ENCODE results near the gene LMF1.

Gene LMF1

DNA sequence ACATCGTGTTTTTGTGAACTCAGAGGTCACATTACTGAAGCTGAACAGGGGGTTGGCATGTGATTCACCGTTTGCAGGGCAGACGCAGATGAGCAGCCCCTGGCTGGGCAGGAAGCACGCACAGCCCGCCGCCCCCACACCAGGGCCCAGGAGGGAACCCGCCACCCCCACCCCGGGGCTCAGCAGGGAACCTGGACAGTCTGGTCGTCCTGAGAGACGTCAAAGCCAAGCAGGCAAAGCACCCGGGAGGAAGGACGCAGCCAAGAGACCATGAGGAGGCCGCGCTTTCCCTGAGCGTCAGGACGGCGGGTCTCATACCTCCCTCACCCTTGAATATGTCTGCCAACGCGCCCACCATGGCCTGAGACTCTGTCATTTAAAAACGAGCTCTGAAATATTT is 60.6 kb downstream of the LMF1 start:
- DNase-seq, result no peak

DNA sequence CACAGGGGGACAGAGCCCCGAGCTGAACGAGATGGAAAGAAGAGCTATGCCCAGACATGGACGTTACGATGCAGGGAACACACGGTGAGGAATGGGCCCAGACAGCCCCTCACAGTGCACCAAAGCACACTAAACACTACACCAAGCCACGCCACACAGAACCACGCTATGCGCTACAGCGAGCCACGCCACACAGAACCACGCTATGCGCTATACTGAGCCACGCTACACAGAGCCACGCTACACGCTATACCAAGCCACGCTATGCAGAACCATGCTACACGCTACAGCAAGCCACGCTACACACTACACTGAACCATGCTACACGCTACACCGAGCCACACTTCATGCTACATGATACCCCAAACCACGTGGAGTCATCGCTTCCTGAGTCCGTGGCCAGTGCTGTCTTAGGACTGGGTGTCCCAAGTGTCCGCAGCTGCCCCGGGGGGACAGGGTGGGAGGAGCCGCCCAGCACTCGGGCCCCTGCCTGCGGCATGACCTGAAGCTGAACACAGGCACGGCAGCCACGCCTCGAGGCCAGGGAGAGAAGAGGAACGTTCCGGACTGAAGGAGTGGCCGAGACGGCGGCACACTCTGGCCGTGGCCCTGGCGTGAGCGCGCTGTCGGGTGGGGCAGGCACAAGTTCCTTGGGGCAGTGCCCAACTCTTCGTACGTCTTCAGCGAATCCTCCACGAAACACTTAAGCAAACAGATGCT is 61.3 kb downstream of the LMF1 start:
- DNase-seq, result no peak

DNA sequence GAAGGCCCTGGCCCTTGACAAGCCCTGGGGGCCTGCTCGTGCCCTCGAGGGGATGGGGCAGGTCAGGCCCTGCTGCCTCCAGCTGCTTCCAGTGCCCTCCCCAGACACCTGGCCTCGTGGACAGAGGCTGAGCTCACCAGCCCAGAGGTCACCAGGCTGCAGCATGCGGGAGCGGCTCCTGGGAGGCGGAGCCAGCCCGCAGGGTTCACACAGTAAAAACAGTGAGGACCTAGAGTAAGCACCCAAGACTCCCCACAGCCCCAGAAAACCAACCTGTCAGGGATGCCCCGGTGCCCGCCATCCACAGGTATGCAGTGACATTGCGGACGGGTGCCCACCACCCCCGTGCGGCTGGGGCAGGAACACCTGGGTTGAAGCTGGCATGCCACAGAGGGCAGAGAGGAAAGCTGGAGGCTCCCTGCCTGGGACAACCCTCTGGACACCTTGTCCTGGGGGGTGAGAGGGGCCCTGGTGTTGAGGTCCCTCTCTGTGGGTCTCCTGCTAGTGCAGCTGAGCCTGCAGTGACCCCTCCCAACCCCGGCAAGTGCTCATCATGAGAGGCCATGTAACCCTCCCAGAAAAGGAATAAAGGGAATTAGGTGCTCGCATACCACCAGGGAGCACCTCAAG is 62.1 kb downstream of the LMF1 start:
- DNase-seq, result no peak

DNA sequence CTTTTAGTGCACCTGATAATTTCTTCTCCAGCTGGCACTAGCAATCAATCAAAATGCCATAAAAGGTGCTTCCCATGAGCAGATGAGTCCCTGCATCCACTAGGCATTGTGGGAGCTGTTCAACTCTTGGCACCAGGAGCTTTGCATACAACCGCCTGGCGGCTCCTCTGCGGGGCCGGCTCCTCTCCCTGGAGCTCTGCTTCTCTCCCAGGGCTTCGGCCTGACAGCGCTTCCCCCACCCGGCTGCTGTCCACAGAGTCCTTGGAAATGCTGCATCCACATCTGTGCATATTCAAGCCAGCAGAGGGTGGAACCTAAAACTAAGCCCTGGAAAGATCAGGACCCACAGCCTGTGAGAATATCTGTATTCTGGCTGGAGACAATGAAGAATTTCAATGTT is 62.9 kb downstream of the LMF1 start:
- DNase-seq, result peak; percentile 10

DNA sequence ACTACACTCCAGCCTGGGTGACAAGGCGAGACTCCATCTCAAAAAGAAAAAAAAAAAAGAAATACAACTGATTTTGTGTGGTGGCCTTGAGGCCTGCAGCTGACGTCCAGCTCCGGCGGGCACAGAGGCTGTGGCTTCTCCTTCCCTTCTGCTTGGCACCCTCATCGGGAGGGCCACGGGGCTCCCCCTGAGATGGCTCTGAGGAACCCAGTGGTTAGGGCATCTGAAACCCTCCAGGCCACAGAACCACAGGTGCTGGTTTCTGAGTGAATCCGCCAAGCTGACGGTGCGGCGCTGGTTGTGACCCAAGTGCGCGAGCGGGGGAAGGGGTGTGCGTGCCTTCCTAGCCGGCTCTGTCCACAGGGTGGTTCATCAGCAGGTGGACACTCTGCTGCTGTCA is 63.4 kb downstream of the LMF1 start:
- DNase-seq, result no peak

DNA sequence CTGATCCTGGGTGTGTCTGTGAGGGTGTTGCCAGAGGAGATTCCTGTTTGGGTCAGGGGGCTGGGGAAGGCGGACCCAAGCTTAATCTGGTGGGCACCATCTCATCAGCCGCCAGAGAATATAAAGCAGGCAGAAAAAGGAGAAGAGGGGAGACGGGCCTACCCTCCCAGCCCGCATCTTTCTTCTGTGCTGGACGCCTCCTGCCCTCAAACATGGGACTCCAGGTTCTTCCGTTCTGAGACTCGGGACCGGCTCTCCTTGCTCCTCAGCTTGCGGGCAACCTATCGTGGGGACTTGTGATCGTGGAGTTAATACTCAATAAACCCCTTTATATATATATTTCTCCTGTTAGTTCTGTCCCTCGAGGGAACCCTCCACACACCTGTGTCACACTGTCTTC is 64.5 kb downstream of the LMF1 start:
- no peak for DNase-seq

DNA sequence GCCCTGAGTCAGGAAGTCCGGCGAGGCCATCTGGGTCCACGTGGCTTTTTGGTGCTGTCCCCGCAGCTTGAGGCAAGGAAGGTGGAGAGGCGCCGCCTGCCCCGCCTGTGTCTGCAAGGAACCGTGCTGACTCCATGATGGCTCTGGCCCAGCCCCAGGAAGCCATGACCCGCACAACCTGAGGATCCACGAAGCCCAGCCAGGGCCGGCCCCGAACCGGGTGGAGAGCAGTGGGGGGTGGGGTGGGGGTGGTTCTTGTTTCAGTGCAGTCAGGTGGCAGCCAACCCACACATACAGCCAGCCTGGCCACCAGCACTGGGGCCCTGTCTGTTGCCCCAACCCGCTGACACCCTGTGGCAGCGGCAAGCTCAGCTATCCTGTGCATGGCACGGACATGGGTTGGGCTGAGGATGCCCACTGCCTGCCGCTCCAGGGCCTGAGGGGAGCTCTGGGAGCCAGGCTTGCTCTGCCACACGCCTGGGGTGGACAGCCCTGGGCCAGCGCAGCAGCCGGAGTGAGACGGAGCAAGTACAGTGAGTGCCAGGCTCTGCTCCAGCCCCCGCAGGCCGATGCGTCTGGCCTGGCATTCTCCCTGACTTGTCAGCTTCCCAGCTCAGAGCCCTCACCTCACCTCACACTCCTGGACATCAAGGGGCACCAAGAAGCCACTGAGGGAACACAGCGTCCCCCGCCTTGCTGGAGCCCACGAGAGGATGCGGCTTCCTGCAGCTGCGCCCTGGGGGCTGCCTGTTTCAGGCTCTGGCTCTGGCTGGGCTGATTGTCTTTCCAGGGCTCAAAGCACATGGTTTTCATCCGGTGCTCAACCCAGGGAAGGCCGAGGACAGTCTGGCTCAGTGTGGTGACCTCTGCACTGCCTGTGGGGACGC is 68.8 kb downstream of the LMF1 start:
- no peak for DNase-seq

DNA sequence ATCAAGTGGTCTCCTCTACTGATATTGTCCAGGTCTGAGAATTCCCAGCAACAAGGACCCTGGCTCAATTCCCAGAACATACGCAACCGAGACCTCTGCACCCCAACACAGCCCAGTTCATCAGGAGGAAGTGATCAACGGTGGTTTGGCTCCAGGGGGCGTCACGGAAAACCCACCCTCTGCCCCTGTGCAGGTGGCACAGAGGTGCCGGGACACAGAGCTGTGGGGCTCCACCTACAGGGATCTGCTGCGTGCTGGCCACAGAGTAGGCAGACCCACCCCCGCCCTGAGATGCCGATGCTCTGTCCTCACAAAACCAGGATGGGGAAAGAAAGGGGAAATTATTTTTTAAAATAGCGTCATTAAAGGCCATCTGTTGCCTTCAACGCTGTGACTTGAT is 69.6 kb downstream of the LMF1 start:
- no peak for DNase-seq

DNA sequence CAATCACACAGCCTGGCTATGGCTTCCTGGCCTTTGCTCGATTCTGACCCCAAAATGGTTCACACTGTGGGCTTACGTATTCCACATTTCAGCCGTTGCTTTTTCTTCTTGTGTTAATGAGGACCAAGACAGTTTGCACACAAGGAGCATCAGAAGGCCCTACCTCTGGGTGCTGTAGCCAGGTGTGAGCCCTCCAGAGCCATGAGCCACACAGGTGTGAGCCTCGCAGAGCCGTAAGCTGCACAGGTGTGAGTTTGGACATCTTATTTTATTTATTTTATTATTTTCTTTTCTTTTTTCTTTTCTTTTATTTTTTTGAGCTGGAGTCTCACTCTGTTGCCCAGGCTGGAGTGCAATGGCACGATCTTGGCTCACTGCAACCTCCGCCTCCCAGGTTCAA is 70.6 kb downstream of the LMF1 start:
- no peak for DNase-seq

DNA sequence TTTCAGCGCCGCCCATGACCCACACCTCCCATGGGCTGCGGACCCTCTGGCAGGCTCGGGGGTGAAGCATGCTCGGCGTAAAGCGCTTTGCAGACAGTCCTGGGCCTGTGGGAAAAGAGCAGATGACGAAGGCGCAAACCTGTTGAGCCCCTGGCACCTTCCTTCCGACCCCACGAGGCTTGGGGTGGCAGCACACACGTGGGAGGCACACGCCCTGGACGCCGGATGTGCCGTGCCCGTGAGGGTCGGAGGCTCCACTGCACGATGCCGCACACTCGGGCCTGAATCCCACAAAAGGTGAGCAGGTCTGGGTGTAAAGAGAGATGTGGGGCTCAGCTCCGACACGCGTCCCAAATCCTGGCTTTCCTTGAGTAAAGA is 71.1 kb downstream of the LMF1 start:
- DNase-seq, result no peak

DNA sequence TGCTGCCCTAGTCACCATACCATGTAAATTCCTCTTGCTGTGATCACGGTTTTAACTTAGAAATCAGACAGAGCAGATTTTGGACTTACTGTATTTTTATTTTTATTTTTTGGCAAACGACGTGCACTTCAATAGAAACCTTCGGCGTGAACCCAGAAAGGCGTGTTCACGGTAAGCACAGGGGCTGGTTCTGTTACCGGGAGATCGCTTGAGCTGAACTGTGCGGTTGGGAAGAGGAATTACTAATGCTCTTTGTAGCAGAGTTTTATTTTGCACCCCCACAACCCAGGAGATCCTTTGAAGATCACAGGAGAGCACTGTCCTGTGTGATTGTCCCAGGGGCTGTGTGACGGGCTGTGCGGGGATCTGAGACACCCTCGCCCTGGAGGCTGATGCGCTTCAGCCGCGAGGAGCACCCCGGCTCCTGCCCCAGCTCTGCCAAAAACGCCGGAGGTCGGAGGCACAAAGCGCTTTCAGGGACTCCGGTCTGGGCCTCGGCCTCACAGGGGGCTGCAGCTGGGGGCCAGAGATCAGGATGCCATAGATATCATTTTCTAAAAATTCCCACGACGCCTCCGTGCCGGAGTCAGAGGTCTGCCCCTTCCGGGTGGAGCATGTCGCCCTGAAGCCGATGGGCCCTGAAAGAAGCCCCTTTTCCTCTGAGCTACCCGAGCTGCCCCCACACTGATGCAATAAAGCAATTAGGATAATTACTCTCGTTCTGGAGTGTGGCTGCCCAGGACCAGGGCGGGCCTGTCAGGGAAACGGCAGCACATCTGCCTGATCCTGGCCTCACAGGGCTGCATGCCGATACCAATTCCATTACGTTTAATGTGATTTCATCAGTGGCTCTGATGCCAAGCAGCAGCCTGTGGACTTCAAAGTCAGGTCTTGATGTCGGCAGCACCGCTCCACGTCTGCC is 71.8 kb downstream of the LMF1 start:
- no peak for DNase-seq

DNA sequence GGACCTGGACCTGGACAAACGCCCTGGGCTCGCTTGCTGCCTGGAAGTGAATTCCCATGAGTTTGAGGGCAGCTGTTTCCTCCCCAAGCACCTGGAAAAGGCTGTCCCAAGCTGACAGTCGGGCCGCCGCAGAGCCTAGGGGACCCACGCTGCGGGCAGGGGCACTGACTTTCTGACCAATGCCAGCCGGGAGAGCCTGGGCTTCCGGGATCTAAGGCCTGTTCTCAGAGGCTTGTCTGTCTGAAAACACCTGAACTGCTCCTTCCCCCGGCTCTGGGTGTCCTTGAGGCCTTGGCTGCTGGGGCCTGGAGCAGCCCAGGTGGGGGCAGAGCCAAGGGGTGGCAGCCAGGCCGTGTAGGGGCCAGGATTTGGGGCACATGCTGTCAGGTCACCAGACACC is 72.6 kb downstream of the LMF1 start:
- no peak for DNase-seq

DNA sequence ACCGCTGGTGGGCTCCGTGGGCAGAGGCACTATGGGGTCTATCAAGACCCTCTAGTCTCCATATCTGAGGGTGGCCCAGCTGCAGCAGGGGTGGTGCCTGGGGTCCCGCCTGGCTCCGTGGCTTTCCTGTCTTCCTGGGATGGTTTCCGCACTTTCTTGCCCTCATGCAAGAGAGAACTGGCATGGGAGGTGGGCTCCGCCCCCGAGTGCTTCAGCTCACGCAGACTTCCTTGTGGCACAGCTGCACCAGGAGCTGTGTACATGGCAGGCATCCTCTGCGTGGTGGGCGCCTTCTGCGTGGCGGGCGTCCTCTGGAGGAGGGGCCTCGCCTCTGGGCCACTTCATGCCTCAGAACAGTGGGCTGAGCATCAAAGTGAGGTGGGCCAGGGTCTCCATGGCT is 73.1 kb downstream of the LMF1 start:
- no peak for DNase-seq

DNA sequence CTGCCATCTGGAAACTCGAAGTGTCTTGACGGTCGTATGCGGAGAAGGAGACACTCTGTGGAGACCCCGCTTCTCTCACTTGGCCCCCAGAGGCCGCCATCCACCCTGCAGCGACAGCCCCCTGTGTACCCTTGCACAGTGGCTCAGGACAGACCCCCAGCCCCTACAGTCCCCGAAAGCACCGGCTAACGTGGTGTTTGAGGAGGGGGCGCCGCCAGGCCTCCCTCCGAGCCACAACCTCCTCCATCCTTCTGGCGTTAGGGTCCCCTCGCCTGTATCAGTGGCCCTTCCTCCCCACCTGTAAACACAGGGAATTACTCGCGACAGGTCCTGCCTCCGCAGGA is 73.6 kb downstream of the LMF1 start:
- DNase-seq, result no peak

DNA sequence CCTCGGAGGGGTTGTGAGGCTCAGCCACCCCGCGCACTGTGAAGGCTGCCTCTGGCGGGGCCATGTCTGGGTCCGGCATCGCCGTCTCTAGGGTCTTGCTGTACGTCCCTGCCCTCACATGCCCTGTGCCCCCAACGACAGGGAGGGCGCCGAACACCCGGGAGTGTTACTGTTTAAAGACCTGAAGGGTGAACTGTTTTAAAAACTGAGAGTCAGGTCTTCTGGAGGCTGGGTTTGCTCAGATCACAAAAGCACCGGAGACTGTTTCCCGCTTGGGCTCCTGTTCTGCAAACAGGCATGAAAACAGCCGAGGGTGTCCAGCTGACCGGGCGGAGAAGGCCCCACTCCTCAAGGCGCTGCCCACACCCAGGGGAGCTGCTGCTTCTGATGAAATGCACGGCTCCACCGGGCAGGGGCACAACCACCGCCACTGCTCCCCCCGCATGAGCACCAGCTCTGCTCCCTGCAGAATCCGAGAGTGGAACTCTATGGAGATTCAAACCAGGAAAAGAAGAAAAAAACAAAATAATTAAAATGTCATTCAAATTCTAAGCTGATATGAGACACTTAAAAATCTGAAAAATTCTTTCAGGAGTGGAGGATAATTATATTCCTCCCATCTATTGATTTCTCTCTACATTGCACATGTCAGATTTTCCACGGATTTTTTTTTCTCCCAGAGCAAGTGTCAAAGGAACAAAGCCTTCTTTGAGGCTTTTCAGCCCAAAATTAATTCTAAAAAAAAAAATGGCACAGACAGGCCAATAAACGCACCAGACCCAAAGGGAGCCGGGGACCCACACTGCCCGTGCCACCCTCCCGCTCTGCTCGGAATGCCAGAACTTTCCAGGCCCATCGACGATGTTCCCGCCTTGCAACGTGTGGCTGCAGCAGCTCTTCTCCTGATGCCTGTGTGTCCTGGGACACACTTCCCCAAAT is 74.3 kb downstream of the LMF1 start:
- DNase-seq, result no peak

DNA sequence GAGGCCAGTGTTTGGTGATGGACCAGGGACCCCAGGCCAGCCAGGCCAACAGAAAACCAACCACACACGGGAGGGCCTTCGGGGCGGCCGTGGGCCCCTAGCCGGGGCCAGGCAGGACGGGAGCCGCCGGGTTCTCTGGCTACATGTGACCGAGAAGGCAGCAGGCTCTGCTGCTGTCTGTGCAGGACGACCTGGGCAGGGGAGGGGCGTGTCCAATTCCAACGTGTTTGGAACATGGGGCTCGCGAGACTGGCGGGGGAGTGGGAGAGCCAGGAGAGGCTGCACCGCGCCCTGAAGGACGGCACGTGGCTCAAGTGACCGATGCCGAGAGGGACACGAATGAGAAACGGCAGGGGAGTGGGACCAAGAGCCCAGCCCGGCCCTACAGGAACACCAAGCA is 75.4 kb downstream of the LMF1 start:
- no peak for DNase-seq

DNA sequence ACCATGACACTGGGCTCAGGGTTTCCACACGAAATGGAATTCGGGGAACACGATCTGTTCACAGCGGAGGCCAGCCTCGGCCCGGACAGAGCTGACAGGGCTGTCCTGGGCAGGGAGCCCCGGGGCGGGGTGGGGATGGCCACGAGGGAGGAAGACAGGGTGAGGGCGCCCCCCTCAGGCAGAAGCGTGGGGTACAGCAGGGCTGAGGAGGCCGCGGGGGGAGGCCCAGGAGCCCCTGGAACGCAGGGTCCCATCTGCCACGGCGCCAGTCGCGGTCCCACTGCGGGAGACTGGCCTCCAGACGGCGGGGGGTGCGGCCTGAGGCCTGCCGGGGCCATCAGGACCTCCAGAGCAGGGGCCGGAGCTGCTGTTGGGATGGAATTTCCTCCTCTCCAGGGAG is 75.9 kb downstream of the LMF1 start:
- DNase-seq, result no peak

DNA sequence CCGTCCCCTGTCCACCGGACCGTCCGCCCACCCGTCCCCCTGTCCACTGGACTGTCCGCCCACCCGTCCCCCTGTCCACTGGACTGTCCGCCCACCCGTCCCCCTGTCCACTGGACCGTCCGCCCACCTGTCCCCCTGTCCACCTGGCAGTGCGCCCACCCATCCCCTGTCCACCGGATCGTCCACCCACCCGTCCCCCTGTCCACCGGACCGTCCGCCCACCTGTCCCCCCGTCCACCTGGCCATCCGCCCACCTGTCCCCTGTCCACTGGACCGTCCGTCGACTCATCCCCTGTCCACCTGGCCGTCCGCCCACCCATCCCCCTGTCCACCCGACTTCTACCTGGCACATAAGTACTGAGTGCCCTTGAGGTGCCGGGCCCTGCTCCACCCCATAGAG is 76.6 kb downstream of the LMF1 start:
- no peak for DNase-seq

DNA sequence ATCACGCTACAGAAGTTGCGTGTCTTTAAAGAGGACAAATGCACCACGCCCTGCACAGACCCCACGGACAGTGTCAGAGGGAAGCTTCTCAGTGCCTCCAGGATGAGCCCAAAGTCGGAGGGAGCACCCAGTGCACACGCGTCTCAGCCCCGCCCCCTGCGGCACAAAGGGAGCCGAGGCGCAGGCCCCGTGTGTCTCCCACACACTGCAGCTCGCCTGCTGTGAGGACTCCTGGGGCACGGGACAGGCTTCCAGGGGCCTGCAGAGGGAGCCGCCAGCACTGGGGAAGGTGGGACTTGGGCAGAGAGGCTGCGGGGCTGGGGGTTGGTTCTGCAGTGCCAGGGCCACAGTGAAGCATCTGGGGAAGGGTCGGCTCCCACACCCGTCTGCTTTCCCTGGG is 77.4 kb downstream of the LMF1 start:
- no peak for DNase-seq

DNA sequence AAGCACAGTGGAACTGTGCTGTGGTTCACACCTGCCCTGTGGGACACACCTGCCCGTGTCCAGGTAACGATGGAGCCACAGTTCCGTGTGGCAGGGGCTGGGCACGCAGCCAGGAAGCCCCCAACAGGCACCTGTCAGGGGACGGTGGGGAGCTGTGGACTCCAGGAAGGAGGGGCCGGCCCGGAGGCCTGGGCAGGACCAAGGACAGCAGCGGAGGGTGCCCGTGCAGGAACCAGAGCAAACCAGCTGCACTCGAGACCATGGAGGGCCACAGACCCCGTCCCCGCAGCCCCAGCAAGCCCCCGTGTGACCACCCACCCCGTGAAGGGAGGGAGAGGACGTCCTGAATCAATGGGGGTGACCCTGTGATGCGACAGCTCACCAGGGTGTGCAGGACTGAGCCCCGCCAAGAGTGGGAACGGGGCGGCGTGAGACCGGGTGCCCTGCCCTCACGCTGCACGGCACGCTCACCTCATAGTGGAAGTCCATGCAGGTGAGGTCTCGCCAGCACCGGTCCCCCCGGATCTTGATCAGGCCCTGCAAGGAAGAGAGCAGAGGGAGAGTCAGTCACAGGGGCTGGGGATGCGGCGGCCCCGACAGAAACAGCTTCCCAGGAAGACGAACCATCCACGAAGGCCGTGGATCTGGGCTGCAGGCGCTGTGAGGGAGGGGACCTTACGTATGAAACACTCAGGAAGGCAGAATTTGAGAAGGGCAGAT is 78.1 kb downstream of the LMF1 start:
- no peak for DNase-seq

DNA sequence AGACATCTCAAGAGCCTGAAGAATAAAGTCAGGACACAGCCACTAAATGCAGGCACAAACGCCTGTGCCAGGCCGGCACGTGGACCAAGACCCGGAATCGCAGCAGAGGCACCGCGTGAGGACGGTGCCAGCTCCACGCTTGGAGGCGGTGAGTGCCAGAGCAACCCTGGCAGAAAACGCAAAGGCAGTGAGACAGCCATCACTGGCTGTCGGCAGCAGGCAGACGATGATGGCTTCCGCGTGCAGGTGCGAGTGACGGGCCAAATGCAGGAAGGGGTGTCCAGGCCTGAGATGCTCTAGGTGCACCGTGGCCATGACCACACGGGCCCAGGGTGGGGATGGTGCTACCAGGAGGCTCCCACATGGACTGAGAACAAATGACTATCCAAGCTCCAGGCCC is 78.8 kb downstream of the LMF1 start:
- DNase-seq, result no peak
